ENCODE results near the gene AACS.

DNA sequence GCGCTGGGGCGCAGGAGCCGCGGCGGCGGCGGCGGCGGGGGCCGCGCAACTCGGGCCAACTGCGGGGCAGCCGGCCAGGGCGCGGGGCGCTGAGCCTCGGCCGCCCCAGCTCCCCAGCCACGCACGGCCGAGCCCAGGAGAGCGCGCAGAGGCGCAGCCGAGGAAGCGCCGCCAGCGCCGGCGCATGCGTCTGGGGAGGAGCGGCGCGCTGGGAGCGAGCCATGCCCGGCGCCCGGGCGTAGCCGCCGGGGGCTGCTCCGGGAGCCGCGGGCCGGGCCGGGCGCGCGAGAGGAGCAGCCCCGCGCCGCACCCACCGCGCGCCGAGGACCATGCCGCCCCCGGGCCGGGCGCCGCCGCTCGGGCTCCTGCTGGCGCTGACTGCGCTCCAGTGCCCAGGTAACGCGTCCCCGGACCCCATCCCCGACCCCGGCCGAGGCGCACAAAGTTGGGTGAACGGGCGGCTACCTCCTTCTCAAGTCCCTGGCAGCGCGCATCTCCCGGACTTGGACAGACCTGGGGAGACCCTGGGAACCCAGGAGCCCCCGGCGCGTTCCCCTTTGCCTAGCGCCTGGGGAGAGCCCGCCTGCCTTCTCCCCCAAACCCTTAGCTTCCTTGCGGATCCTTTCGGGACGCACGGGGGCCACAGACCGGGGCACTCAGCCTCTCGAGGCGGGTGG is 121.4 kb downstream of the AACS start:
- TF ChIP-seq CTCF (IDR thresholded peaks at IDR 0.05 in 8 of 11, conservative IDR thresholded peaks at IDR 0.05 in 3 of 11) (no peak), POLR2A (IDR thresholded peaks at IDR 0.05) (no peak)

All from spleen (tissue), 7 donors.